Right lobe of liver (tissue), 4 donors: ENCODE measurements around the gene SPARCL1.

Experiments used
- CTCF ChIP-seq, 4 donors: fragments of 200-600 bp in 3 of 4; fragments of 450-650 bp in 1 of 4; IDR thresholded peaks; one replicate each; pipeline versions ENCODE4 v1.5.1 to v1.8.0; 2016 to 2022; ENCODE audit warnings: antibody characterized with exemption in 4 of 4, mild to moderate bottlenecking in 2 of 4
- POLR2A ChIP-seq: fragments of 450-650 bp; IDR thresholded peaks from one replicate; pipeline ENCODE4 v1.6.1; 2017; ENCODE audit warnings: antibody characterized with exemption, mild to moderate bottlenecking
- donor health status: DM: no; HTN: no; CAD: no.
- donor health status: DM: no; HTN: no; CAD: no.
- donor health status: DM: no; HTN: yes; CAD: no.

- TF ChIP-seq CTCF (IDR thresholded peaks at IDR 0.05) (no peak), POLR2A (no peak)
Observed at GRCh38 chr4:87433342-87433741, 95.8 kb downstream of the SPARCL1 start.
